ENCODE results near the gene FGB.
A peak's percentile ranks its signal among the peaks of the same experiment; 100 is the strongest.
"Not testable (repeated sequence)": the region's sequence is repeated elsewhere in the genome, so short reads cannot be mapped to it uniquely, and the experiment has no call there.

FGB gene

GRCh38 chr4:154597281-154597680, 34.5 kb downstream of the FGB start:
- DNase-seq (ENCODE audit: low read depth) = not testable (repeated sequence)

GRCh38 chr4:154597798-154598774, 35.3 kb downstream of the FGB start:
- no peak for DNase-seq (ENCODE audit: low read depth)

GRCh38 chr4:154602404-154603020, 39.7 kb downstream of the FGB start:
- no peak for DNase-seq (ENCODE audit: low read depth)

DNA sequence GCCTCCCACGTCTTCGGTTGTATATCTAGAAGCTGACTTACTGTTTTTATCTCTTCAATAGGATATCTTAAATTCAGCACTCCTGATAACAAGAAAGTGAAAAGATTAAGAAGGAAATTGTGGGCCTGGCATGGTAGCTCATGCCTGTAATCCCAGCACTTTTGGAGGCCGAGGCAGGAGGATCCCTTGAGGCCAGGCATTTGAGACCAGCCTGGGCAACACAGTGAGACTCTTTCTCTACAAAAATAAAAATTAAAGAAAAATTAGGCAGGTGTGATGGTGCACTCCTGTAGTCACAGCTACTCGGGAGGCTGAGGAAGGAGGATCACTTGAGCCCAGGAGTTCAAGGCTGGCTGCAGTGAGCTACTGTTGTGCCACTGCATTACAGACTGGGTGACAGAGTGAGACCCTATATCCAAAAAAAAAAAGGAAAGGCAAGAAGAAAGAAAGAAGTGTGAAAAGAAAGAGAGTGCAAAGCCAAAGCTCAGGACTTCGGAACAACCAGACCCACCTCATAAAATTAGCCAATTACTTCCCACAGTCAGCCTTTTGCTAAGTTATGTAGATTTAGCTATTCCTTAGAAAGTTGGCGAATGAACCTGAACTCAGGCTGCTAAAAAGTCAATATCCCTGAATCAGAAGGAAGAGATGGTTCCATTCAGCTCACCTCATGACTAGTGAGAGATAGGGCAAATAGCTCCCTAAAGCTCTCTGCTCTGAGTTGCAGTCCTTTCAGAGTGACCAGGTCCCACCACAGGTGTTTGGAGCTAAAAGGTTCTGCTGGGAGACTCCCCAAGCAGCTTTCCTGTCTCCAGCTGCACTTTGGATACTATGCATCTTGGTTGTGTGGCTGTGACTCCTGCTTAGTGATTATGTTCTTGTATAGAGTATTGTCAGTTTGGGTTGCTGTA, 40.5 kb downstream of the FGB start:
- DNase-seq (ENCODE audit: low read depth) = no peak

- no peak for DNase-seq (ENCODE audit: low read depth)
These were observed 41.9 kb downstream of the FGB start for GRCh38 chr4:154604696-154605200.

GRCh38 chr4:154606728-154607723, 44.2 kb downstream of the FGB start:
- DNase-seq (ENCODE audit: low read depth) = no peak

- no peak for DNase-seq (ENCODE audit: low read depth)
These were observed 45.8 kb downstream of the FGB start for GRCh38 chr4:154608361-154609252.

DNA sequence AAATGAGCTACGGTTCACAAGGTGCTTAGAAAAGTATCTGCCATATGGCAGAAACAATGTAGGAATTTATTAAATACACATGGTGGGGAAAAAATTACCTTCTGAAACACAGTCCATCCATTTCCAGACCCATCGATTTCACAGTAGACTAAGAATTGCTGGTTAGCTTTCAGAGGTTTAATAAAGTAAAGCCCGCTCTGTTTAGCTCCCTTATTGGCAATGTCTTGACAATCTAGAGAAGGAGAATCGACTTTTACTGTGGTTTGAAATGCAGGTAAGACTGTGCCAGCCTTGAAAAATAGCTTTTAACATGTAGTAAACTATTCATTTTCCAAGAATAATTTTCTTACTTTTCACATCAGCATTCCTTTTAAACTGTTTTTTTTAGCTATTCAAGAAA, 46.7 kb downstream of the FGB start:
- no peak for DNase-seq (ENCODE audit: low read depth)

- no peak for DNase-seq (ENCODE audit: low read depth)
These were observed 47.8 kb downstream of the FGB start for GRCh38 chr4:154610582-154610981.

- no peak for DNase-seq (ENCODE audit: low read depth)
These were observed 49.0 kb downstream of the FGB start for GRCh38 chr4:154611833-154612232.

DNA sequence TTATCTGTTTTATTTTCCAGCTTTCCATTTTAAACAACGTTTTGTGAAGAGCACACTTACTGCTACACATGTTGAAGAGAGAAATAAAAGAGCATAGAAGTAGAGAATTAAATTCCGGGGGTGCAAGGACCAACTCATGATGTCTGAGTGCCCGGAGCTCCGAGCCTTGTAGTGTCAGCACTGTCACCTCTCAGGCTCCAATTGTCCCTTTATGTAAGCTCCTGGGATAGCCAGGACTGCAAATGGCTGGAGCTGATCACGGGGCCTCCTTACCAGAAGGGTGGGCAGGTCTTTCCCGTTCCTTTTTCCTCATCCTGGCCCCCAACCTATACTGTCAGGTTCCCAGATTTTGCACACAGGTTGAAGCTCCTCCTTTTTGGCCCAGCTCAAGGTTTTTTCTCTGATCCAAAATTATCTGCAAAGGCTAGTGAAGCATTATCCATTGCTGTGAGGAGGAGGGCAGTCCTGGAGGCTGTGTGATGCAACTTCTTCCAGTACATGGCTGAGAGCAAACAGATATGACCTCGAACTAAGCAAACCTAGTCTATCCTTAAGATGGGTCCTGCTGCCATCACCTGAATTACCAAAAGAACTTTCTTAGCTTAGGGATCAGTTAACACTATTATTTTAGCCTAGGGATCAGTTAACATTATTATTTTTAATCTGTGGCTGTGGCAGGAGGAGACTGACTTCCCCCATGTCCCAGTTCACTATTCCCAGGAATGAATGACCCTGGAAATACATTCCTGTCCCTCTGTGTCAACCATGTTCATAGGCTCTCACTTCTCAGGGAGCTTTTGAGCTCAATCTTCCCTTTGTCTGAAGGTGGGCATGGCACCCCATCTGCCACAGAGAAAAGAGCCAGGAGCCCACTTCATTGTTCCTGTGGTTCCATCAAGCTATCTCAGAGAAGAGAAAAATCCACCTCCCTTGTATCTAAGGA, 49.9 kb downstream of the FGB start, which contains the start of gene FGG:
Gene FGG (minus strand): TSS at position 185 of the 943 bp plus-strand sequence. CDS start 47 bp downstream, at position 138.
- DNase-seq (ENCODE audit: low read depth) = no peak

- DNase-seq (ENCODE audit: low read depth) = no peak
These were observed 51.5 kb downstream of the FGB start for GRCh38 chr4:154614306-154614705.

DNA sequence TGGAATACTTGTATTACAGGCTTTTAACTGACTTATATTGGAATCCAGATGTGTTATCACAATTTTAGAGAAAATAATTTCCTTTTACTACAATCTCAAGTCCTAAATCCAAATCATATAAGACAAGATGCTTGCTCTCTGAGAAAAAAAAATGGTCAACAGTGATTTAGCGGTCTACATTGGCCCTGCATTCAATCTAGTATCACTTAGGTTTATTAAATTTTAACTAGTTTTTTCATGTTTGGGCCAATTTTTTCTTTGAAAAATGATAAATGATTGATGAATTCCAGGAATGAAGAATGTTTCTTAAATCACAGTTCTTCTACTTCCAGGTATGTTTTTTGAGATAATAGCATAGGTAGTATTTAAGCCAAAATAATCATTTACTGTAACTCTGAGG, 52.4 kb downstream of the FGB start:
- no peak for DNase-seq (ENCODE audit: low read depth)

GRCh38 chr4:154616287-154616686, 53.5 kb downstream of the FGB start:
- no peak for DNase-seq (ENCODE audit: low read depth)

GRCh38 chr4:154616731-154617130, 53.9 kb downstream of the FGB start:
- no peak for DNase-seq (ENCODE audit: low read depth)

- DNase-seq (ENCODE audit: low read depth) = no peak
These were observed 55.1 kb downstream of the FGB start for GRCh38 chr4:154617820-154618317.

DNA sequence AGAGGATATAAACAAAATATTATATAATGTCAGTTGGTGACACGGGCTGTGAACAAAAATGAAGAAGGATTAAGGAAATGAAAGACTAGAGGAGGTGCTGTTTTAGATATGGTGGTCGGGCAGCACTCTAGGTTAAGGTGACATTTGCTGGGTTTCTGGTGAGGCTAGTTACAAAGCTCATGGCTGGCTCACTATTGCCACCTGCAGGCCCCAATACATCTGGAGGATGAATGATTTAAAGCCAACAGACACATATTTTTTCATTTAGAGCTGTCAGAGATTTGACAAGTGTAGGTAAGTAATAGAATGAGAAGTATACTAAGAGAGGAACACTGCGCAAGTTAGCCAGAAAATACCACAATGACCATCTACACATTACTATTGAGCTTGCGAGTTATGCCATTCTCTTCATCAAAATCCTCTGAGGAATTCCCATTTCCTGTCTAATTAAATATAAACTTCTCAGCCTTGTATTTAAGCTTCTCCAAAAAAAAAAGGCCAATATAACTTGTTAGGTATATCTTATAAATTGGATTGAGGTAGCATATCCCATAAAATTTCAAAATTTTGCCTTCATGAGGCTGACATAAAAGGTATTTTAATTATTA, 56.0 kb downstream of the FGB start:
- DNase-seq (ENCODE audit: low read depth) = peak; percentile 20

DNA sequence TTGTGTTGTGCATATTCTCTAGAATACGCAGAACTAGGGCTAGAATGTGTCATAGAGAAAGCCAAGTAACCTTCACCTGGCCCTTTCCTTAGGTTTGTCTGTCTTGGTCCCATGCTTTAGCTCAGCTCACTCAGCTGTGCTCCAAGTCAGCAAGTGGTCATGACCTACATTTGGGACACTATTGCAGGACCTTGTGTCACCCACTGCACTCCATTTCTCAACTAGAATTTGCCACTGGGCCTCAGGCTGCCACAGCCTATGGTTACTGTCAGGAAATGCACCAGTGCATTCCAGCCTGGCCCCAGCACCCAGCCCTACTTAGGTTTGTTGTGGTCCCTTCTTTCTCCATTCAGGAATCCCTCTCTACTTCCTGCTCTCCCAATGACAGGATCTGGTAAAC, 57.3 kb downstream of the FGB start:
- no peak for DNase-seq (ENCODE audit: low read depth)

Measured in stromal cell of bone marrow (primary cell).